C1 segment of cervical spinal cord (tissue), 14 donors: ENCODE data around the gene GOPC.

Experiments used
- DNase-seq, 14 donors: peaks; one replicate each; lab custom pipeline; 2025; lab: John Stamatoyannopoulos, UW

Gene GOPC

DNA sequence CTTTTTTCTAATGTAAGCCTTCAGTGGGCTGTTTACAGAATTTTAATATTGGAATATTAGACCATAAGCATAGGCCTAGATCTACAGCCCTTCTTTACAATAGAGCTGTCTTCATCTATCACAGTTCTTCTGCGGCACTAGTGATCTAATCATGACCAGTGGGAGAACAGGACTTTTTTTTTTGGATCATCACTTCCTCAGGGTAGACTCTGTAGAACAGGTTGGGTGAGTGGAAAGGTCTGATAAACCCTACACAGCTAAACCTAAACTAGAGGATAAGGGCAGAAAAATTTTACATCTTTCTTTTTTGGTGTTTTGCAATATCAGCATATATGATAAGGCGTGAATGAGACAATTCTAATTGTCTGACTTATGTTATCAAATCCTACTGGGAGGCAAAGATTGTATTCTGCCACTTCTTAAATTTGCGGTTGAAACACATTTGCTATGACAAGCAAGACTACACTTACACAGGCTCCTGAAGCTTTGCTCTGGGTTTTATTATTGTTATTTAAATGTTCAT is 52.2 kb downstream of the GOPC start:
- no peak for DNase-seq

DNA sequence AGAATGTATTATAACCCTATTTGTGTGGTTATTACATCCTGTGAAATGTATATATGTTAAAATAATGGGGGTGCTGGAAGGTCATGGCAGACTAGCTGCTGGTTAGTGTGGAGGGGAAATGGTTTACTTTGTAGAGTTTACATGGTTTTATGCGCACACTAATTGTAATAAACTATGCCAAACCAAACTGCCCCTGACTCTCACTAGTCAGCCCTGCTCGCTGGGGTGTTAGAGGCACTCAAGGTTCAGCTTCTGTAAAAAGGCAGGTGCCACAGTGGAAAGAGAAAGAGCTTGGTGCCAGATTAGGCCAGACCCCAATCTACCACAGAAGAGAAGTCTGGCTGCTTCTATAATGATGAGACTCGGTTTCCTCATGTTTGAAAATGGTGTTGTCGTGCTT is 52.7 kb downstream of the GOPC start:
- DNase-seq, result no peak

DNA sequence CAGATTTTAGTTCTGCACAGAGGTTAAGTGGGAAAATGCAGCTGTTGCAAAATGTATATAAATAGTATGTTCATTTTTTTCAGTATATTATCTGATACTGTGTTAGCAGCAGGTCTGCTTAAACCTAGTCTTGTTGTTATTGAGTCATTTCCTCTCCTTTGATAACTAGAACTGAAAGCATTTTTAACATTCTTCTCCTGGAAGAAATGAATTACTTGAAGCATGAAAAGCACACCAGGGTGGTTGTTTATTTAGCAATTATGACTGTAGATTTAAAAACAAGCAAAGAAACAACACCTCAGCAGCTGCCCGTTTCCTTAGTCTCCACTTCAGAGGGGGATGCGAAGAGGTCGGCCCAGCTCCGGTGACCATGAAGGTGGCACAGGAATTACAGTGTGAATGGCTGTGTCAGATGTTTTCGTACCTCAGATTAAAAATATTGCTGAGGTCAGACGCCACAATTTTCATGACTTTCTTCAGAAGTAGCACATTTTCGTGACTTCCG is 53.5 kb downstream of the GOPC start:
- peak in 1 of 14 donors; percentile 24 for DNase-seq

DNA sequence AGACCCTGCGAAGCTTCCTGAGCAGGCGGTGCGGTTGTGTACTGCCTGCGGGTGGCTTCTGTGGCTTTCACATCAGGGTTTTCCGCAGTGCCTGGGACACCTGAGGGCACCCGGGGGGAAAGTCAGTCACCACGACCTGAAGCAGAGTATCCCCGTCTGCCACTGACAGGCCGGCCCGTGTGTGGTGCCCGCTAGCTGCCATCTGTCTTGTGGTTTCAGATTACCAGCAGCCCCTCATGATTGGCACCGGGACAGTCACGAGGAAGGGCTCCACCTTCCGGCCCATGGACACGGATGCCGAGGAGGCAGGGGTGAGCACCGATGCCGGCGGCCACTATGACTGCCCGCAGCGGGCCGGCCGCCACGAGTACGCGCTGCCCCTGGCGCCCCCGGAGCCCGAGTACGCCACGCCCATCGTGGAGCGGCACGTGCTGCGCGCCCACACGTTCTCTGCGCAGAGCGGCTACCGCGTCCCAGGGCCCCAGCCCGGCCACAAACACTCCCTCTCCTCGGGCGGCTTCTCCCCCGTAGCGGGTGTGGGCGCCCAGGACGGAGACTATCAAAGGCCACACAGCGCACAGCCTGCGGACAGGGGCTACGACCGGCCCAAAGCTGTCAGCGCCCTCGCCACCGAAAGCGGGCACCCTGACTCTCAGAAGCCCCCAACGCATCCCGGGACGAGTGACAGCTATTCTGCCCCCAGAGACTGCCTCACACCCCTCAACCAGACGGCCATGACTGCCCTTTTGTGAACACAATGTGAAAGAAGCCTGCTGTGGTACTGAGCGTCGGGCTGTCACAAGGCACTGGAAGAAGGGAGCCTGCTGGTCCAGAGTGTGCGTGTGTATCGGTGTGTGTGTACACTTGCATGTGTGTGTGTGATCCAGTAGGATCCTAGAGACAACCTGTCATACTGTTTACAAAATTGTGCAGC is 54.4 kb downstream of the GOPC start:
- peak in 12 of 14 donors; percentile 16 to 83 (median 54) for DNase-seq

DNA sequence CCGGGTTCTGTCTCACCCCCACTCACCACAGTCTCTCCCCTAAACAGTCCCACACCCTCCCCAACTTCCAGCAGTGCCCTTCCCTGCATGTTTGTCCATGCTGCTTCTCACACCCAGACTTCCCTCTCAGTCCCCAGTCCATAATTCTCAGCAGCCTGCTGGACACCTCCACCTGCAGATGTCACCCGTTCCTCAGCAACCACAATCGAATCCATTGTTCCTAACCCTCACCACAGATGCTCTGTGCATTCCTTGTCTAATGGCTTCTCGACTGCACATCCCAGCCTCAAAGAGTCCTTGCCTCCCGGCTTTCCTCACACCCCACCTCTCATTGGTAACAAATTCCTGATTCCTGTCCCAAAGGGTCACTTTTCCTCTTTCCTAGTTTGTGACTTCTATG is 55.6 kb downstream of the GOPC start:
- no peak for DNase-seq

DNA sequence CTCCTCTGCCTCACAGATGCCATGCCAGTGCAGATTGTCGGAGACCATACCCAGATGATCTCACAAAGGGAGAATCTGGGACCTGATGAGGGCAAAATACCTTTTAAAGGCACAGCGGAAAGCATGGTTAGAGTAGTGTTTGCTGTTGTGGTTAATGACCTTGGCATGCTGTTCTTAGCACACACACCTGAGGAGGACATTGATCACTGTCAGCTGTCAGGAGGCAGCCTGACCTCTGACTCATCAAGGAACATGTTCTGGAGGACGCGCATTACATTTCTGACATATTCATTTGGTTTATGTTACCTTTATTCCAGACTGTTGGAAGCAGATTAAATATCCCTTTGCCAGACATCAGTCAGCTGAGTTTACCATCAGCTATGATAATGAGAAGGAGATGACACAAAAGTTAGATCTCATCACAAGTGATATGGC is 57.1 kb downstream of the GOPC start:
- DNase-seq, result no peak

DNA sequence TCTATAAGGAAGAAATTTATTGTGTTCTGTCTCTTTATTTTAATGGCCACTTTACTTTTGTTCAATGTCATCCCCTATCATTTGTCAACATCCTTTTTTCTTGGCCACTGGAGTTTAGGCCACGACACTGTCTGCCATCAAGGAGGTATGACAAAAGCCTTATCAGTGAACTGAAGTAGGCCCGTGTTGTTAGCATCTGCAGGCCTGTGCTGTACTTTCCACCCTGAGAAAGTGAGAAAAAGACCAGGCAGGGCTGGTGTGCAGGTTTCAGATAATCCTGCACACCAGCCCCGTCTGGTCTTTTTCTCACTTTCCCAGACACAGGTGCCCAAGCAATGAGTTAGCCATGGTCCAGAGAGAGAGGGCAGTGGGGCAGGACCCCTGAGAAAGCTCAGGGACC is 57.6 kb downstream of the GOPC start:
- DNase-seq, result no peak

DNA sequence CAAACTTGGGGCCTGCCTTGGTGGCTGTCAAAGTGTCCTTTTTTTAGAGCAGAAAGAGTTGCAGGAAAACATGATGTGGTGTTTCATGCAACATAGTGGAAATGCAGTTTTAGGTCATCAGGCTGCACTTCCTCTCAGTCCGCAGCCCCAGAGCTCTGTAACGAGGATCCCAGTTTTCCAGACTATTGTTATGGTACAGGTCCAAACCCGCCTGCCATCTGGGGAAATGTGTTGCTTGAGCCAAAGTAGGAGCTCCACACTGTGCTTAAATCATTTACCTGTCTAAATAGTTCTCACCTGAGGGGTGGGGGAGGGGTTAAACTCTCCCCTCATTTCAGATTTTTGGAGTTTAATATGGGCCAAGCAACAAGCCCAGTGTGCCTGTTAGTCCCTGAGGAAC is 59.8 kb downstream of the GOPC start:
- DNase-seq, result no peak

DNA sequence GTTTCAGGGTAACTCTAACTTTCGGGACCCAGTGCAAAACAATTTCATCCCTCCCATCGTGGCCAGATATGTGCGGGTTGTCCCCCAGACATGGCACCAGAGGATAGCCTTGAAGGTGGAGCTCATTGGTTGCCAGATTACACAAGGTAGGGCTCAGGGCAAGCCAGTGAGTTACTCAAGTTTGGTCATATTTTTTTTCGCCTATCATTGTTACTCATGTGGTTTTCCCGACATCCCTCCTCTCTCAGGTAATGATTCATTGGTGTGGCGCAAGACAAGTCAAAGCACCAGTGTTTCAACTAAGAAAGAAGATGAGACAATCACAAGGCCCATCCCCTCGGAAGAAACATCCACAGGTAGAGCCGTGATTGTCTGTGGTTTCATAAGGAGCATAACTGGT is 61.6 kb downstream of the GOPC start:
- DNase-seq, result no peak

DNA sequence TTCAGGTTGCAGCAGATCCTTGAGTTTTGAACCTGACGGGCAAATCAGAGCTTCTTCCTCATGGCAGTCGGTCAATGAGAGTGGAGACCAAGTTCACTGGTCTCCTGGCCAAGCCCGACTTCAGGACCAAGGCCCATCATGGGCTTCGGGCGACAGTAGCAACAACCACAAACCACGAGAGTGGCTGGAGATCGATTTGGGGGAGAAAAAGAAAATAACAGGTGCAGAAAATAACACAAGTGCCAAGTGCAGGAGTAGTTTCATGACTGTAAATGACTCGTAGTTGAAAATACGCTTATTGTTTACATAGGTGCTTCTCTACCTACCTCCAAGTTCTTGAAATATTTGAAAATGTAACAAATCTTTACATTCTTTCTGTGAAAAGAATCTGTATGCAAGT is 63.7 kb downstream of the GOPC start:
- DNase-seq, result no peak

DNA sequence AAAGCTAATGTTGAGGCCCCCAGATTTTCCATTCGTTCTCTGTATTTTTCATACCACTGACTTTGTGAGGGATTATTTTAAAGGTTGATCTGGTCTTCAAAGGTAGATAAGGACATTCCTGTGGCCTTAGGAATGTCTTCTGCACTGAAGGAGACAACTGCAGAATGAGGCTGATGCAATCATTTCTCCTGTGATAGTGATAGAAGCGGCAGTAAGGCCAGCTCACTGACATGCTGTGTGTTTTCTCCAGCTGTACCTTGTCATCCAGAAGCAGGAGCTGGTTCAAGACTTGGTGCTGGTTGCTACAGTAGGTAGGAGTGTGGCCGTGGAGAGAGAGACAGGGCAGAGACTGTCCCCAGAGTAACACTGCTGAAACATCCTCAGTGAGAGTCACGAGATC is 66.0 kb downstream of the GOPC start:
- no peak for DNase-seq

DNA sequence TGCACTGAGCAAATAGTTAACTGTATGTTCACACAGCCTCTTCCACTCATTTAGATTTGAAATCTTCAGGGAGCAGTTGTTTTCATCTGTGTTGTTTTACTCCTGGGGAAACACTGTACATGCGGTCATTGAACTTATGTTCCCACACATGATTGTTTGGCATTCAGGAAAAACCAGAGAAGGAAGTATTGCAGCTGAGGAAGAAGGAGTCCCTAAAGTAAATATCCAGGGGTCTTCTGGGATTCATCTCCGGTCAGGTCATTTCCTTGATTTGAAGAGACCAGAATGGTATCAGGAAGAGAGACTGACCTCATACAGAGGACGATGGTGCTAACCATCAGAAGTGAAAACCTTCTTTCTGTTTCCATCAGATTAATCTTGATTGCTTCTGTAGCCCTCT is 67.3 kb downstream of the GOPC start:
- DNase-seq, result no peak

DNA sequence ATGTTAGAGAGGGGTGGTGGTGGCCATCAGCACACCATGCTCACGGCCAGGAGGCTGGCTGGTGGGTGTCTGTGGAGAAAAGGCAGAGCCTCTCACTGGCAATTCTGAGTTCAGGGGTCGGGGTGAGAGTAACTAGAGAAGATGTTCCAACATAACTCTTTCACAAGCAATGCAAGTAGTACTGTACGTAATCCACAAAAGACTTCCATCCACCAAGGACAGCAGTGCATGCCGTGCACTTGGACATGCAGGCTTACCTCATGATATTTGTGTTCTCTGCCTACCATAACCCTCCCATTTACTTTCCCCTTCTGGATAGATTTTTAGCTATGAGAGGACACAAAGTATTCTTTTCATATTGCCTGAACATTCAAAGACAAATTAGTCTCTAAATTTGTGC is 68.5 kb downstream of the GOPC start:
- DNase-seq, result no peak

DNA sequence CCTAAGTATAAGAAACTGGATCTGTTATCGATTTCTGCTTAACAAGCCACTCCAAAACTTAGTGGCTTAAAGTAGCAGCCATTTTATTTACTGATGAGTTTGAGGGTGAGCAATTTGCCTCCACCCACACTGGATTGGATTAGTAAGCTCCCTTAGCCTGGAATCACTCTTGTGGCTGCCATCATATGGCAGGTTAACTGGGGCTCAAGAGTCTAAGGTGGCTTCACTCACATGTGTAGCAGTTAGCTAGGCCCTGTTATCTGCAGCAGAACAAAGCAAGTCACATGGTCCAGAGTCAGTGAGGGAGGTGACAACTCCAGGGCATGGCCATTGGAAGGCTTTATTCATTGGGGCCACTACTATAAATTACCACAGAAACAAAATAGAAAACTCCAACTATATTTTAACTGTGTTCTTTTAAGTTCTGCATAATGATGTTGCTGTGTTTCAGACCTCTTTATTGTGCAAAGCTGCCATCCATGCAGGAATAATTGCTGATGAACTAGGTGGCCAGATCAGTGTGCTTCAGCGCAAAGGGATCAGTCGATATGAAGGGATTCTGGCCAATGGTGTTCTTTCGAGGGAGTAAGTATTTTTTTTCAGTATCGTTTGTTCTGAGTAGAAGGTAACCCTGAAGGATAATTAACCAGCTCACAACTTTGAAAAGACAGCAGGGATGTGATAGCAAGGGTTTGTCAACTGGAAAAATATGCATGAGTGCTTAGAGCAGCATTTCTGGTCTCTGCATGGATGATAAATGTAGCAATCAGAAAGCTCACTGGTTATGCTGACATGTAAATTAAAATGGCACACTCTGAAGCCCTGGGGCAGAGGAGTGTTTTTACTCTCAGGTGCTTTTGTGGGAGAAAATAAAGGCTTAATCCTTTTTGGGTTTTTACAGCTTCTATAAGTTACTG is 70.2 kb downstream of the GOPC start:
- no peak for DNase-seq

DNA sequence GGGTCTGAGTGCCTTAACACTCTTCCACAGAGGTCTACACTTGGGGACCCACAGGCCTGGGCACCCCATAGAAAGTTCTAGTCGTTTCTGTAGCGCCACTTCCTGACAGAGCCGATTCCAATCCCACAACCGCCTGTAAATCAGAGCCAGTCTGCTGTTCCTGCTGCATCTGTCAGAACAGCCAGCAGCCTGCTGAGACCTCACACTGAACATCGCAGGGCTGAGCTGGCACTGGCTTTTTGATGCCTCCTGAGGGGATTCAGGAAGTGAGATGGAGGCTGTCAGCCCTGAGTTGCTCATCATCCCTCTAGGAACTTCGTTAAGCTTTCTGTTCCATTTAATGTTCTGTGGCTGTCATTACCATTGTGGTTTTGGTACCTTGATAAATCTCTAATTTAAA is 71.0 kb downstream of the GOPC start:
- peak in 1 of 14 donors; percentile 8 for DNase-seq

DNA sequence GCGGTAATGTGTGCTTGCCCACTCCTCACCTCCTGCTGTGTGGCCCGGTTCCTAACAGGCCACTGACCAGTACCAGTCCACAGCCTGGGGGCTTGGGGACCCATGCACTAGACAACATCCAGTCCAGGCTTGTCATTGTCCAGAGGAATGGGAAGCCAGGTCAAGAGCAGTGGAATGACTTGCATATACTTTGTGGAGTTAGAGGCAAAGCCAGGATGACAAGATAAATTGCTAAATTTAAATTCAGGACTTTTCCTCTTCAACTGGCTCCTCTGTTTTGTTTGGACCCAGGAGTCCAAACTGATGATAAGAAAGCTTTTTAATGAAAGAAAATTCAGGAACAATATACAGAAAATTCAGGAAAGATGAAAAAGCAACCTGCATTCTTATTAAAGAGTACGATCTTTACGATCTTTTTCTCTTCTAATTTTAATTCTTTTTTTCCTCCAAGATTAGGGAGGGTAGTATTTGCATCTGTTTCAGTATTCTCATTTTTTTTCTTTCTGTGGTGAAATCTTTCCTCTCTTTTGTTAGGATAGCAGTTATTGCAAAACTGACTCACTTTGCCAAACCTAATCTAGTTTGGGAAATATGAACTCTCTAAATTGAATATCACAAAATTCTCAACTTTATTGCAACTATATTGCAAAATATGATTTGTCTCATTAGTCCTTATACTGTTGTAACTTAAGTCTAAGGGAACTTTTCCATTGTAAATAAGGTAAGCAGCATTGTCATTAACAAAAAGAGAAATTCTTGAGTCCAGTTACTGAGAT is 71.7 kb downstream of the GOPC start:
- DNase-seq, result no peak

DNA sequence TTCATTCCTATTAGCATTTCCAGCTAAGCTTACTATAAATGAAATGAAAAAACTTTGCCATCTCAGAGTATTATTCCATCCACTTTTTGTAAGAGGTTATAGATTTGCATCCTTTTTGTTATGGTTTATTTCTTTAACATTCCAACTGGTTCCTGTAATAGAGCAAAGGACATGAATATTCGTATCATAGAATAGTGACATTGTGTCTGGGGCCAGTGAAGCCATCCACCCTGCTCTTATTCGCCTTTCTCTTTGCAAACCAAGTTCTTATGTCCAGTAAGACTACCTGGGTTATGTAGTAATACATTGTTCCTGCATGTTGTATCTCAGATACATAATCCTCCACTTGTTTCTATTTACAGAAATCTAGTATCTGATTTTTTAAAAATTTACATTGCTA is 76.7 kb downstream of the GOPC start:
- DNase-seq, result no peak

DNA sequence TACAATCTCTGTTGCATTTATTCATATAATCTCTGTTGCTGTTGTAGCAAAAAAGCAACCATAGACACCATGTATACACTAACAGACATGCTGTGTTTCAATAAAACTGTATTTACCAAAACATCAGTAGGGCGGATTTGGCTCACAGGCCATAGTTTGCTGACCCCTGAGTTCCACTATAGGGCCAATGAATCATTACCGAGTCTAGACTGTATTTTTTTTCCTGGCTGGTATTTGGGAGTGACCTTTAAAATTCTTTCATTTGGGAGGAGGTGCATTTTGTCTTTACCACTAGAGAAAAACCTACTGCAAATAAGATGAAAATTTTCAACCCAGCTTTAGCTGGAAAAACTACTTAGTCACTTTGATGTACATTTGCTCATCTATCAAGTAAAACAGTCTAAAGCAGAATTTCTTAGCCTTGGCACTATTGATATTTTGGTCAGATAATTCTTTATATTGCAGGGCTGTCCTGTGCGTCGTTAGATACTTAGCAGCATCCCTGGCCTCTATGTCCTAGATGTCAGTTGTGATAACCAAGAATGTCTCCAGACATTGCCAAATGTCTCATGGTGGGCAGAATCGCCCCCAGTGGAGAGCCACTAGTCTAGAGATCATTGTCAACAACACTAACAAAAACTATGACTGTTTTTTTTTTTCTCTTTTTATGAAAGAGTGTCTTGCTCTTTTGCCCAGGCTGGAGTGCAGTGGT is 80.4 kb downstream of the GOPC start:
- DNase-seq, result no peak

DNA sequence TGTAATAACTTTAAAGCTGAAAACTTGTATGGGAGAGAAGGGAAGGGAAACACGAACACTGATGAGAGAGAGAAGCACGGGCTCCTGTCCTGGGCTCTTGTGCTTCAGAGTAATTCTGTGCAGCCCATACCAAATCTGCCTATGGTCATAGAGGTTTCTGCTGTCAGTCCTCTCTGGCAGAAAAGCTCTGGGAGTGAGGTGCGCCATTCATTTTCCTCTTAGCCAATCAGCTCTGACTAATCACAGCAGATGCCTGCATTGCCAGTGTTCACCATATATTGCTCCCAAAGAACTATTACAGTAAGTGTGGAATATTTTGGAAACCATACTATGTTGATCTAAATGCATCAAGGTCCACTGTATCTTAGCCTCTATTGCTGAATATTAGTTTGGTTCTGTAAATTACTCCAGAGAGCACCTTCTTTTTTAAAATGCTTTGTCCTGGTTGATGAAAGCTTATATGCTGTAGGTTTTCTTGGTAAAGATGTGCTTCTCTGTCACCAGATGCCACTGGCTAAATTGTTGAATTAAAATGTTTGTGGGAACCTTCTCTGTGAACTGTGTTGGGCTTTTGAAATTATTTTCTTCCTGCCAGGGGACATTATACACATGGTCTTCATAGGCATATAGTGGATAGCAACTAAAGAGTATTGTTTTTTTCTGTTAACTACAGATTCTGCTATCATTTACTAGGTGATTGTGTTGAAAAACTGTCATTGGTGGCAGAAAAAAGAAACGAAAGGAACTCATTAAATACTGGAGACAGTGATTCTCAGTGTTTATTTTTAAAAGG is 81.5 kb downstream of the GOPC start:
- DNase-seq, result no peak

DNA sequence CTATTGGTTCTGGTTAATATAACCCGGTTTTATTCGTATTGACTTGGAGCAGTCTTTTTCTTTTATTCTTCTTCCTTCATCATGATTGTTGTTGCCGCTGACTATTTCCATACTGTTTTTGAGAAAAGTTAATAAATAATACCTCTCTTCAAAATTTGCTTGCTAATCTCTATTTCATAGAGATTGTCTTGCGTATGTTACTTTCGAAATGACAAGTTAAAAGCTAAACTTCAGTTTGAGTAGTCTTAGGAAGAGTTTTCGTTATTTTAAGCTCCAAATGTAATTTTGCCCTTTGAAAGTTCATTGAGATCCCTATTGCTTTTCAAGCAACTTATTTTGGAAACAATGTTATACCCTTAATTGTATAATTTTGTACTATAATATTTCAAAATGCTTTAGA is 83.4 kb downstream of the GOPC start:
- no peak for DNase-seq
